Stromal cell of bone marrow (primary cell): ENCODE data around the gene GPR158.
"Not testable (repeated sequence)": the region's sequence is repeated elsewhere in the genome, so short reads cannot be mapped to it uniquely, and the experiment has no call there.

Source experiments
- DNase-seq: peaks from one replicate; pipeline ENCODE4 v3.0.0-alpha.2; 2012; ENCODE audit warnings: low read depth

Gene GPR158

GRCh38 chr10:25297466-25297865 lies 122.7 kb downstream of the GPR158 start:
- DNase-seq, result no peak

GRCh38 chr10:25300073-25300472 lies 125.3 kb downstream of the GPR158 start:
- DNase-seq, result no peak

- no peak for DNase-seq
Measured at GRCh38 chr10:25304606-25305005, 129.8 kb downstream of the GPR158 start.

GRCh38 chr10:25306386-25306785 lies 131.6 kb downstream of the GPR158 start:
- no peak for DNase-seq

- DNase-seq, result no peak
Measured at GRCh38 chr10:25308278-25308677, 133.5 kb downstream of the GPR158 start.

GRCh38 chr10:25317596-25318211 lies 142.9 kb downstream of the GPR158 start:
- DNase-seq, result not testable (repeated sequence)

- no peak for DNase-seq
Measured at GRCh38 chr10:25327273-25327672, 152.5 kb downstream of the GPR158 start.

- DNase-seq, result no peak
Measured at GRCh38 chr10:25328361-25328760, 153.6 kb downstream of the GPR158 start.

- DNase-seq, result not testable (repeated sequence)
Measured at GRCh38 chr10:25329587-25329986, 154.8 kb downstream of the GPR158 start.

- no peak for DNase-seq
Measured at GRCh38 chr10:25334445-25334844, 159.6 kb downstream of the GPR158 start.

- no peak for DNase-seq
Measured at GRCh38 chr10:25336330-25336729, 161.5 kb downstream of the GPR158 start.

- DNase-seq, result no peak
Measured at GRCh38 chr10:25338271-25338670, 163.5 kb downstream of the GPR158 start.

- DNase-seq, result no peak
Measured at GRCh38 chr10:25339966-25340365, 165.2 kb downstream of the GPR158 start.

GRCh38 chr10:25349520-25349919 lies 174.7 kb downstream of the GPR158 start:
- no peak for DNase-seq

GRCh38 chr10:25356609-25357008 lies 181.8 kb downstream of the GPR158 start:
- DNase-seq, result no peak

- DNase-seq, result no peak
Measured at GRCh38 chr10:25357269-25357668, 182.5 kb downstream of the GPR158 start.

GRCh38 chr10:25382029-25382810 lies 207.4 kb downstream of the GPR158 start:
- DNase-seq, result no peak

GRCh38 chr10:25382901-25383300 lies 208.1 kb downstream of the GPR158 start:
- DNase-seq, result not testable (repeated sequence)

- DNase-seq, result no peak
Measured at GRCh38 chr10:25383686-25384085, 208.9 kb downstream of the GPR158 start.

GRCh38 chr10:25384618-25385017 lies 209.8 kb downstream of the GPR158 start:
- no peak for DNase-seq

- no peak for DNase-seq
Measured at GRCh38 chr10:25388188-25388861, 213.5 kb downstream of the GPR158 start.

GRCh38 chr10:25388862-25389206 lies 214.0 kb downstream of the GPR158 start:
- no peak for DNase-seq

- DNase-seq, result no peak
Measured at GRCh38 chr10:25390733-25391132, 215.9 kb downstream of the GPR158 start.
